ENCODE measurements around the gene KLF4. TPM values are rescaled to one million over a fixed set of nuclear protein-coding genes. Genes with fewer than 3 reads are reported as not detected.

KLF4 gene
- total RNA-seq, 1 experiment from 2014 or later: 3.6 TPM

Small RNAs within 50 kb of the gene (small RNA-seq; reads per million reads assigned to genes)
- 0 reads per million in 2 experiments for gene HMGN2P32
- 0 to 0.05 reads per million in 2 experiments for gene RNU6-492P

Other genes starting within 250 kb of the KLF4 start
- 106 and 107 TPM in 2 replicates for gene RAD23B, start 206.5 kb downstream of the KLF4 start, total RNA-seq (2014; rRNA removed; shearing (Covaris generic))